Nephron (organoid): ENCODE data around the gene PPP1R12C.
A peak's percentile ranks its signal among the peaks of the same experiment; 100 is the strongest.

Source experiments
- H3K27ac Mint-ChIP-seq, 3 experiments: 2 replicates each; pipeline ENCODE4 v1.8.0; 2020; ENCODE audit warnings: mixed read lengths in 3 of 3, mild to moderate bottlenecking in 2 of 3, moderate library complexity in 1 of 3
- H3K27me3 Mint-ChIP-seq: 2 replicates; pipeline ENCODE4 v1.8.0; 2021; ENCODE audit warnings: low read depth, mild to moderate bottlenecking, moderate library complexity, mixed read lengths
- H3K36me3 Mint-ChIP-seq: 2 replicates; pipeline ENCODE4 v1.8.0; 2020; ENCODE audit warnings: low read depth, mixed read lengths
- H3K4me1 Mint-ChIP-seq: 2 replicates; pipeline ENCODE4 v1.8.0; 2020; ENCODE audit warnings: mixed read lengths
- H3K4me3 Mint-ChIP-seq, 3 experiments: 2 replicates each; pipeline ENCODE4 v1.8.0; 2020; ENCODE audit warnings: mild to moderate bottlenecking in 3 of 3, mixed read lengths in 3 of 3, moderate library complexity in 2 of 3
- H3K9me3 Mint-ChIP-seq: 2 replicates; pipeline ENCODE4 v1.8.0; 2020; ENCODE audit warnings: mixed read lengths
- TF ChIP-seq, protein P1 (sequence below), 3 experiments: fragments of 200-600 bp; sonication (generic); IDR thresholded peaks; one replicate each; pipeline ENCODE4 v1.5.0; 2021; ENCODE audit warnings: antibody characterized with exemption in 3 of 3; ENCODE audit not compliant: unreplicated experiment in 3 of 3

PPP1R12C gene

DNA sequence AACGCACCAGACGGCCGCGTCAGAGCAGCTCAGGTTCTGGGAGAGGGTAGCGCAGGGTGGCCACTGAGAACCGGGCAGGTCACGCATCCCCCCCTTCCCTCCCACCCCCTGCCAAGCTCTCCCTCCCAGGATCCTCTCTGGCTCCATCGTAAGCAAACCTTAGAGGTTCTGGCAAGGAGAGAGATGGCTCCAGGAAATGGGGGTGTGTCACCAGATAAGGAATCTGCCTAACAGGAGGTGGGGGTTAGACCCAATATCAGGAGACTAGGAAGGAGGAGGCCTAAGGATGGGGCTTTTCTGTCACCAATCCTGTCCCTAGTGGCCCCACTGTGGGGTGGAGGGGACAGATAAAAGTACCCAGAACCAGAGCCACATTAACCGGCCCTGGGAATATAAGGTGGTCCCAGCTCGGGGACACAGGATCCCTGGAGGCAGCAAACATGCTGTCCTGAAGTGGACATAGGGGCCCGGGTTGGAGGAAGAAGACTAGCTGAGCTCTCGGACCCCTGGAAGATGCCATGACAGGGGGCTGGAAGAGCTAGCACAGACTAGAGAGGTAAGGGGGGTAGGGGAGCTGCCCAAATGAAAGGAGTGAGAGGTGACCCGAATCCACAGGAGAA lies 1.9 kb downstream of the PPP1R12C start:
- H3K4me3 Mint-ChIP-seq, result peak overlapping the region; percentile 96 to 97 (median 97)
- no peaks in the 10 kb centered on the region for H3K9me3 Mint-ChIP-seq
- H3K36me3 Mint-ChIP-seq, result no peaks in the 10 kb centered on the region
- TF ChIP-seq, protein P1, sequence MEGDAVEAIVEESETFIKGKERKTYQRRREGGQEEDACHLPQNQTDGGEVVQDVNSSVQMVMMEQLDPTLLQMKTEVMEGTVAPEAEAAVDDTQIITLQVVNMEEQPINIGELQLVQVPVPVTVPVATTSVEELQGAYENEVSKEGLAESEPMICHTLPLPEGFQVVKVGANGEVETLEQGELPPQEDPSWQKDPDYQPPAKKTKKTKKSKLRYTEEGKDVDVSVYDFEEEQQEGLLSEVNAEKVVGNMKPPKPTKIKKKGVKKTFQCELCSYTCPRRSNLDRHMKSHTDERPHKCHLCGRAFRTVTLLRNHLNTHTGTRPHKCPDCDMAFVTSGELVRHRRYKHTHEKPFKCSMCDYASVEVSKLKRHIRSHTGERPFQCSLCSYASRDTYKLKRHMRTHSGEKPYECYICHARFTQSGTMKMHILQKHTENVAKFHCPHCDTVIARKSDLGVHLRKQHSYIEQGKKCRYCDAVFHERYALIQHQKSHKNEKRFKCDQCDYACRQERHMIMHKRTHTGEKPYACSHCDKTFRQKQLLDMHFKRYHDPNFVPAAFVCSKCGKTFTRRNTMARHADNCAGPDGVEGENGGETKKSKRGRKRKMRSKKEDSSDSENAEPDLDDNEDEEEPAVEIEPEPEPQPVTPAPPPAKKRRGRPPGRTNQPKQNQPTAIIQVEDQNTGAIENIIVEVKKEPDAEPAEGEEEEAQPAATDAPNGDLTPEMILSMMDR (IDR thresholded peaks at IDR 0.05; ENCODE audit: unreplicated experiment in 3 of 3), result no peak
- H3K27me3 Mint-ChIP-seq, result no peaks in the 10 kb centered on the region
- peak overlapping the region; percentile 73 to 92 (median 89) for H3K27ac Mint-ChIP-seq
- peaks cover 26% of the 10 kb centered on the region for H3K4me1 Mint-ChIP-seq

DNA sequence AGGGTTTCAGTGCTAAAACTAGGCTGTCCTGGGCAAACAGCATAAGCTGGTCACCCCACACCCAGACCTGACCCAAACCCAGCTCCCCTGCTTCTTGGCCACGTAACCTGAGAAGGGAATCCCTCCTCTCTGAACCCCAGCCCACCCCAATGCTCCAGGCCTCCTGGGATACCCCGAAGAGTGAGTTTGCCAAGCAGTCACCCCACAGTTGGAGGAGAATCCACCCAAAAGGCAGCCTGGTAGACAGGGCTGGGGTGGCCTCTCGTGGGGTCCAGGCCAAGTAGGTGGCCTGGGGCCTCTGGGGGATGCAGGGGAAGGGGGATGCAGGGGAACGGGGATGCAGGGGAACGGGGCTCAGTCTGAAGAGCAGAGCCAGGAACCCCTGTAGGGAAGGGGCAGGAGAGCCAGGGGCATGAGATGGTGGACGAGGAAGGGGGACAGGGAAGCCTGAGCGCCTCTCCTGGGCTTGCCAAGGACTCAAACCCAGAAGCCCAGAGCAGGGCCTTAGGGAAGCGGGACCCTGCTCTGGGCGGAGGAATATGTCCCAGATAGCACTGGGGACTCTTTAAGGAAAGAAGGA lies 2.8 kb downstream of the PPP1R12C start:
- Mint-ChIP-seq H3K27me3 (no peaks in the 10 kb centered on the region), H3K4me3 (peak overlapping the region; percentile 96 to 97 (median 97)), H3K4me1 (peaks cover 26% of the 10 kb centered on the region), H3K36me3 (peaks cover 3% of the 10 kb centered on the region), H3K9me3 (no peaks in the 10 kb centered on the region), H3K27ac (peak overlapping the region; percentile 73 to 94 (median 92))
- TF ChIP-seq, protein P1 (IDR thresholded peaks at IDR 0.05; ENCODE audit: unreplicated experiment in 3 of 3), result no peak

DNA sequence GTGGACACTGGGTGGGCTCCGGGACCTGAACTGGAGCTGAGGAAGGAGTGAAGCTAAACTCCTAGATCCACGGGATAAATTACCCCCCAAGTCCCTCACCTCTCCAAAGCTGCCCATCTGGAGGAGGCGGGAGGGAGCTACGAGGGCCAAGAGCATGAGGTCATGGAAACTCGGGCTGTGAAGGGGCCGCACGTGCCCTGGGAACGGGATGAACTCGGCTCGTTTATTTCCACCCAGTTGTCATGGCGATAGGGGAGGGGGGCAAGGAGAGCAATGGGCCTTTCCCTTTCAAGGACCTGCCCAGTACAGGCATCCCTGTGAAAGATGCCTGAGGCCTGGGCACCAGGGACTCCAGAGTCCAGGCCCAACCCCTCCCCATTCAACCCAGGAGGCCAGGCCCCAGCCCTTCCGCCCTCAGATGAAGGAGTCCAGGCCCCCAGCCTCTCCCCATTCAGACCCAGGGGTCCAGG lies 3.8 kb downstream of the PPP1R12C start:
- Mint-ChIP-seq H3K27me3 (no peaks in the 10 kb centered on the region), H3K27ac (peak overlapping the region; percentile 79 to 94 (median 93)), H3K9me3 (no peaks in the 10 kb centered on the region), H3K4me3 (peak overlapping the region; percentile 68 to 76 (median 71)), H3K4me1 (peaks cover 26% of the 10 kb centered on the region), H3K36me3 (peaks cover 12% of the 10 kb centered on the region)
- TF ChIP-seq, protein P1 (IDR thresholded peaks at IDR 0.05; ENCODE audit: unreplicated experiment in 3 of 3), result no peak

DNA sequence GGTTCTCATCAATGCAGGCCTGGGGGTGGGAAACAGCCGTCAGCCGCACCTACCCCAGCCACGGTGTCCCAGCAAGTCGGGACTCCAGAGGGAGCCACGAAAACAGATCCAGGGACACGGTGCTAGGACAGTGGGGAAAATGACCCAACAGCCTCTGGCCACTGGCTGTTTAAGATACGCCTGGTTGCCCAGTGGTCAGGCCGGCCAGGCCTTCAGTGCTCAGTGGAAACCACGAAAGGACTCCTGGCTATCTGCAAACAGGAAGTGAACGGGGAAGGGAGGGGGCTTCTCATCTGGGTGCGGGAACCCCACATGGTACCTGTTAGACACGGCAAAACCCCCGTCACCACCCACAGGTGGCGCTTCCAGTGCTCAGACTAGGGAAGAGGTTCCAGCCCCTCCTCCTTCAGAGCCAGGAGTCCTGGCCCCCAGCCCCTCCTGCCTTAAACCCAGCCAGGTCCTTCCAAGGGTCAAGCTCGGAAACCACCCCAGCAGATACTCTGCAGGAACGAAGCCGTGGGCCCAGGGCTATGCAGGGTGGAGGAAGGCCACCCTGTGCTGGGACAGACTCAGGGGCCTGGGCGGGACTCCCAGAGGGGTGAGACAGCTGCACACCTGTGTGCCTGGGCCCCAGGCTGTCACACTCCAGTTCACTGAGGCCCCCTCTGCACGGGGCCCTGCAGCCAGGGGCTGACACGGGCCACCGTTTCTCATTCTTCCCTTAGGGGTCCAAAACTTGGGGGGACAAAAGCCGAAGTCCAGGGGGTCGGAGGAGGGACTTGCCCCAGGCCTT lies 4.5 kb downstream of the PPP1R12C start:
- Mint-ChIP-seq H3K4me3 (peak overlapping the region; percentile 19 to 76 (median 68)), H3K27ac (peak overlapping the region; percentile 79 to 94 (median 93)), H3K36me3 (peaks cover 16% of the 10 kb centered on the region), H3K9me3 (no peaks in the 10 kb centered on the region), H3K27me3 (no peaks in the 10 kb centered on the region), H3K4me1 (peaks cover 26% of the 10 kb centered on the region)
- TF ChIP-seq, protein P1 (IDR thresholded peaks at IDR 0.05; ENCODE audit: unreplicated experiment in 3 of 3), result no peak

DNA sequence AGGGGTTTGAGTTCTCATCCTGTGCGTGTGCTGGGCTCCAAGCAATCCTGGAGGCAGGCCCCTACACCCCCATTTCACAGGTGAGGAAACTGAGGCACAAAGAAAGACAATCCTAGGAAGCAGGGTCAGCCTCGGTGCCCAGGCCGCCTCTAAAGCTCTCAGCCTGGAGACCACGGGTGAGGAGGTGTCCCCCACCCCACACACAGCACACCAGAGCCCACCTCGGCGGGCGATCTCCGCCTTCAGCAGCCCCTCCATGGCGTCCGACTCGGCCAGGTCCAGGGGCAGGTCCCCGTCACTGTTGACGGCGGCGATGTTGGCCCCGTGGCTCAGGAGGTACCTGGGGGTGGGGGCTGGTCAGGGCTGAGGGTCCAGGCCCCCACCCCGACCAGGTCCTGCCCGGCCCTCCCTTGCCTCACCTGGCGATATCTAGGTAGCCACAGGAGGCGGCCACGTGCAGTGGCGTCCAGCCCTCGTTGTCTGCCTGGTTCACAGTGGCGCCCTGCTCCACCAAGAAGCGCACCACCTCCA lies 5.1 kb downstream of the PPP1R12C start:
- H3K27ac Mint-ChIP-seq, result peak overlapping the region in 1 of 3 experiments; percentile 94
- no peaks in the 10 kb centered on the region for H3K27me3 Mint-ChIP-seq
- H3K4me3 Mint-ChIP-seq, result no peak overlapping the region
- H3K4me1 Mint-ChIP-seq, result peaks cover 22% of the 10 kb centered on the region
- no peaks in the 10 kb centered on the region for H3K9me3 Mint-ChIP-seq
- TF ChIP-seq, protein P1 (IDR thresholded peaks at IDR 0.05; ENCODE audit: unreplicated experiment in 3 of 3), result no peak
- H3K36me3 Mint-ChIP-seq, result peaks cover 16% of the 10 kb centered on the region
